ENCODE data around the gene TRMT1.
A peak's percentile ranks its signal among the peaks of the same experiment; 100 is the strongest.

DNA sequence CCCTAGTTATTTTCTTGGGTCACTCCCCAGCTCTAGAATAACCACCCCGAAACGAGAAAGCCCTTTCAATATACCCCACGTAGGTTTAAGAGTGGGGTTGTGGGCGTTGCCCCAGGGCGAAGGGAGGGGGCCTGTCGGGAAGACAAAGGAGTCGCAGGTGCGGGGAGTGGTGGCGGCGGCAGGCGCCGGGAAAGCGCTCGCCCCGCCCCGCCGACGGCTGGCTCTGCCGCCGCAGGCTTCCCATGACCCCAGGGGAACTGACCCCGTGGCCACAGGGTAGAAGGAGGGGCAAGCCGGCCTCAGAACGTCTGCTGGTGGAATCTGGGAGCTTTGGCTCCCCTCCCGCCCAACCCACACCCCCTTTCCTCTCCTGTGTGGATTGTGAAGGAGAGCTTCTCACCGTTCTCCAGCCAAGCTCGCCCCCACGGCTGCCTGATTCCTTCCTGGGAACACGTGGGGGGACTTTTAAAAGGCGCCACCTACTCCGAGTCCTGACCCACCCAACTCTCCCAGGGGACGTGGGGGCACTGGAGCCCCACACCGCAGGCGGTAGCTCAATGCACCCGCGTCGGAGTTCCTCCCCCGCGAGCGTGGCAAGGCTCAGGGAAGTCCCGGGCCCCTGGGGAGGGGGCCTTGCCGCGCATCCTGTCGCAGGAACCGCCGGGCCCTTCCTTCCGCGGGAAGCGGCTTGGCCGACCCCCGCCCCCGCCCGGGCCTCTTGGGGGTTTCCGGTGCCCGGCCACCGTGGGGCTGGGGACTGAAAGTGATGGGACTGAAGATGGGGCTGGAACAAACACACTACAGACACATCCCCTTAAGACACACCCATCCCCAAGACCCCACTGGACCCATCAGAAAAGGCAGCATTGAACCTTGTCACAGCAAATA lies 39.2 kb upstream of the TRMT1 start:
- TF ChIP-seq, protein P1, sequence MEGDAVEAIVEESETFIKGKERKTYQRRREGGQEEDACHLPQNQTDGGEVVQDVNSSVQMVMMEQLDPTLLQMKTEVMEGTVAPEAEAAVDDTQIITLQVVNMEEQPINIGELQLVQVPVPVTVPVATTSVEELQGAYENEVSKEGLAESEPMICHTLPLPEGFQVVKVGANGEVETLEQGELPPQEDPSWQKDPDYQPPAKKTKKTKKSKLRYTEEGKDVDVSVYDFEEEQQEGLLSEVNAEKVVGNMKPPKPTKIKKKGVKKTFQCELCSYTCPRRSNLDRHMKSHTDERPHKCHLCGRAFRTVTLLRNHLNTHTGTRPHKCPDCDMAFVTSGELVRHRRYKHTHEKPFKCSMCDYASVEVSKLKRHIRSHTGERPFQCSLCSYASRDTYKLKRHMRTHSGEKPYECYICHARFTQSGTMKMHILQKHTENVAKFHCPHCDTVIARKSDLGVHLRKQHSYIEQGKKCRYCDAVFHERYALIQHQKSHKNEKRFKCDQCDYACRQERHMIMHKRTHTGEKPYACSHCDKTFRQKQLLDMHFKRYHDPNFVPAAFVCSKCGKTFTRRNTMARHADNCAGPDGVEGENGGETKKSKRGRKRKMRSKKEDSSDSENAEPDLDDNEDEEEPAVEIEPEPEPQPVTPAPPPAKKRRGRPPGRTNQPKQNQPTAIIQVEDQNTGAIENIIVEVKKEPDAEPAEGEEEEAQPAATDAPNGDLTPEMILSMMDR (IDR thresholded peaks at IDR 0.05), result no peak
- TF ChIP-seq POLR2A (IDR thresholded peaks at IDR 0.05), result peak in 1 of 2 donors; percentile 20
